ENCODE results near the gene RFPL1. TPM values are rescaled to one million over a fixed set of nuclear protein-coding genes. Genes with fewer than 3 reads are reported as not detected.
"Not testable (repeated sequence)": the region's sequence is repeated elsewhere in the genome, so short reads cannot be mapped to it uniquely, and the experiment has no call there.

The RFPL1 gene
- total RNA-seq, 1 donor from 2014 or later, result not detected

DNA sequence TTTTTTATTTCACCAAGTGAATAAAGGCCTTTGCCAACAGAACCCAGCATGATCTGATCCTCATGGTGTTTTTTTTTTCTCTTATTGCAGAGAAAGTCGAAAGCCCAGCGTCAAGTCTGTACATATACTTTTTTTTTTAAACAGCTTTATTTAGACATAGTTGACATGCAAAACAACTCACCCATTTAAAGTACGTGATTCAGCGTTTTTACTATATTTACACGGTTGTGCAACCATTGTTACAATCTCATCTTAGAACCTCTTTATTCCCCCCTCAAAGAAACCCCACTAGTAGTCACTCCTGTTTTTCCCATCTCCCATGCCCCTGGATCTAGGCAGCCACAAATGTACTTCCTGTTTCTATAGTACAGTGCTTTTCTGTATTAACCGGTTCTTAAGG is 29.4 kb upstream of the RFPL1 start:
- H3K4me1 Mint-ChIP-seq, result peaks cover 29% of the 10 kb centered on the region
- H3K4me3 Mint-ChIP-seq, result no peak overlapping the region
- no peaks in the 10 kb centered on the region for H3K9me3 Mint-ChIP-seq
- CTCF ChIA-PET, result no interaction called here
- no peaks in the 10 kb centered on the region for H3K36me3 Mint-ChIP-seq (ENCODE audit: low read depth)
- POLR2A ChIA-PET, result no interaction called here
- peaks cover 4% of the 10 kb centered on the region for H3K27me3 Mint-ChIP-seq
- ATAC-seq (ENCODE audit: low read depth), result no peak
- DNase-seq, result no peak
- H3K27ac Mint-ChIP-seq, result no peak overlapping the region
- intact Hi-C loops (cut with micrococcal nuclease), result no loop called here
- TF ChIP-seq, protein P1, sequence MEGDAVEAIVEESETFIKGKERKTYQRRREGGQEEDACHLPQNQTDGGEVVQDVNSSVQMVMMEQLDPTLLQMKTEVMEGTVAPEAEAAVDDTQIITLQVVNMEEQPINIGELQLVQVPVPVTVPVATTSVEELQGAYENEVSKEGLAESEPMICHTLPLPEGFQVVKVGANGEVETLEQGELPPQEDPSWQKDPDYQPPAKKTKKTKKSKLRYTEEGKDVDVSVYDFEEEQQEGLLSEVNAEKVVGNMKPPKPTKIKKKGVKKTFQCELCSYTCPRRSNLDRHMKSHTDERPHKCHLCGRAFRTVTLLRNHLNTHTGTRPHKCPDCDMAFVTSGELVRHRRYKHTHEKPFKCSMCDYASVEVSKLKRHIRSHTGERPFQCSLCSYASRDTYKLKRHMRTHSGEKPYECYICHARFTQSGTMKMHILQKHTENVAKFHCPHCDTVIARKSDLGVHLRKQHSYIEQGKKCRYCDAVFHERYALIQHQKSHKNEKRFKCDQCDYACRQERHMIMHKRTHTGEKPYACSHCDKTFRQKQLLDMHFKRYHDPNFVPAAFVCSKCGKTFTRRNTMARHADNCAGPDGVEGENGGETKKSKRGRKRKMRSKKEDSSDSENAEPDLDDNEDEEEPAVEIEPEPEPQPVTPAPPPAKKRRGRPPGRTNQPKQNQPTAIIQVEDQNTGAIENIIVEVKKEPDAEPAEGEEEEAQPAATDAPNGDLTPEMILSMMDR (IDR thresholded peaks at IDR 0.05), result no peak

- H3K27me3 Mint-ChIP-seq; H3K36me3 Mint-ChIP-seq (ENCODE audit: low read depth); H3K9me3 Mint-ChIP-seq; DNase-seq; intact Hi-C loops (cut with micrococcal nuclease): not testable (repeated sequence)
- ATAC-seq (ENCODE audit: low read depth), result peak; percentile 77
- CTCF ChIA-PET, result interaction anchor here (0.6 kb wide), 1 partner anchor 214 kb away, joined by 5 read pairs; no protein-coding TSS in a partner anchor
- Mint-ChIP-seq H3K4me1 (peaks cover 43% of the 10 kb centered on the region), H3K4me3 (peak overlapping the region; percentile 62), H3K27ac (peak overlapping the region; percentile 83)
- POLR2A ChIA-PET, result interaction anchor here (0.6 to 0.9 kb wide), 2 partner anchors 26 to 142 kb away, joined by 3 to 4 read pairs; partner anchors contain the start of gene THOC5
Observed at GRCh38 chr22:29411569-29412211, 26.7 kb upstream of the RFPL1 start.

DNA sequence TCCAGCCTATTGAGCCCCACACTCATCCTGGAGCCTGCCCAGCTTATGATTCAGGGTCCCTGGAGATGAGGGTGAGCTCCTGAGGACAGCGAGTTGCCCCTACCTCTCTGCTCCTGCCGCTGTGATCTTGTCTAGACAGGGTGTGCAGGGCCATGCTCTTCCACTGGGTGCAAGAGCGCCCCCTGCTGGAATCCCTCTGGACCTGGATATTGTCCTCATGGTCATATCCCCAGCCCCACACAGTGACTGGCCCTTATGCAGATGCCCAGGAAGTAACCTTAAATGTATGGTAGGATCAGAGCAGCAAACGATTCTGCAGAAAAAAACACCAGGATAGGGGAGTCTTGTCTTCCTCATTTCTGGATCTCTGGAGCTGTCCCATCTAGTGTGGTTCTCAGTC is 25.6 kb upstream of the RFPL1 start:
- CTCF ChIA-PET, result not testable (repeated sequence)
- H3K4me1 Mint-ChIP-seq, result peaks cover 43% of the 10 kb centered on the region

DNA sequence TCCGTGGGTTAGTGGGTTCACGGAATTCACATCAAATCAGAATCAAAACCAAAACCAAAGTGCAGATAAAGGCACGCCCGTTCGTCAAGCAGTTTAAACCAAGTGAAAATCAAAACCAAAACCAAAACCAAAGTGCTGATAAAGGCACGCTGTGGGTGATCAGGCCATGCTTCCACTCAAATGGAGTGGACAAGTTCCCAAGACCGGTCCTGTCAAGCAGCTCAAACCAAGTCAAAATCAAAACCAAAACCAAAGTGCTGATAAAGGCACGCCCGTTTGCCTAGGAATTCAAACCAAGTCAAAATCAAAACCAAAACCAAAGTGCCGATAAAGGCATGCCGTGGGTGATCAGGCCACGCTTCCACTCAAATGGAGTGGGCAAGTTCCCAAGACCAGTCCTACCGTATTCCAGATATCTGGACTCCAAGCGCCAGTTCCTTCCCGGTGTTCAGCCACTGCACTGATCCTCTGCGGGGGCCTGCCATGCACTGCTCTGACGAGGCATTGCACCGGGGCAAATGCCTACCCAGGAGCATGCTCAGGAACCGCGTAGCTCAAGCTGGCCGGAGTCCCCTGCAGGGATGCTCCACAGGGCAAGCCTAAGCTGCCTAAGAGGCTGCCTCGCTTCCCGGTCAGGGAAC is 23.3 kb upstream of the RFPL1 start:
- DNase-seq (peak; percentile 29), ATAC-seq (ENCODE audit: low read depth) (peak; percentile 59)
- H3K4me3 Mint-ChIP-seq, result peak overlapping the region; percentile 91
- peak overlapping the region; percentile 90 for H3K27ac Mint-ChIP-seq
- H3K27me3 Mint-ChIP-seq; CTCF ChIA-PET; H3K36me3 Mint-ChIP-seq (ENCODE audit: low read depth); H3K9me3 Mint-ChIP-seq: not testable (repeated sequence)
- peaks cover 38% of the 10 kb centered on the region for H3K4me1 Mint-ChIP-seq
- intact Hi-C loops (cut with micrococcal nuclease), result loop anchor here (2.0 kb wide), 1 partner anchor 28 kb away; no protein-coding TSS in a partner anchor
- POLR2A ChIA-PET, result interaction anchor here (0.7 kb wide), 1 partner anchor 417 kb away, joined by 4 read pairs; no protein-coding TSS in a partner anchor

More for the DNA sequence above, 25.6 kb upstream of the RFPL1 start:
- H3K27me3 Mint-ChIP-seq; POLR2A ChIA-PET; H3K36me3 Mint-ChIP-seq (ENCODE audit: low read depth); H3K4me3 Mint-ChIP-seq; H3K27ac Mint-ChIP-seq; ATAC-seq (ENCODE audit: low read depth); intact Hi-C loops (cut with micrococcal nuclease); DNase-seq; H3K9me3 Mint-ChIP-seq: not testable (repeated sequence)

GRCh38 chr22:29418704-29419103 is 19.7 kb upstream of the RFPL1 start:
- H3K27ac Mint-ChIP-seq; DNase-seq; H3K36me3 Mint-ChIP-seq (ENCODE audit: low read depth); CTCF ChIA-PET; intact Hi-C loops (cut with micrococcal nuclease); H3K4me3 Mint-ChIP-seq; ATAC-seq (ENCODE audit: low read depth); H3K27me3 Mint-ChIP-seq; POLR2A ChIA-PET; H3K9me3 Mint-ChIP-seq: not testable (repeated sequence)
- peaks cover 34% of the 10 kb centered on the region for H3K4me1 Mint-ChIP-seq

DNA sequence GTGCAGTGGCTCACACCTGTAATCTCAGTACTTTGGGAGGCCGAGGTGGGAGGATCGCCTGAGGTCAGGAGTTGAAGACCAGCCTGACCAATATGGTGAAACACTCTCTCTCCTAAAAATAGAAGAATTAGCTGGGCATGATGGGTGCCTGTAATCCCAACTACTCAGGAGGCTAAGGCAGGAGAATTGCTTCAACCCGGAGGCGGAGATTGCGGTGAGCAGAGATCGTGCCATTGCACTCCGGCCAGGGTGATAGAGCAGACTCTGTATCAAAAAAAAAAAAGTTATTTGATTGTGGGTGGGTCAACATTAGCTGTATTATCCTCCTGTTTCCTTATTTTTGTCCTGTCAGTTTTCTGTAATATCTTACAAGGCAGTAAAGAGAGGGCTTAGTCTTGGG is 11.9 kb upstream of the RFPL1 start:
- no peak for DNase-seq
- peaks cover 5% of the 10 kb centered on the region for H3K4me1 Mint-ChIP-seq
- POLR2A ChIA-PET, result no interaction called here

More for the DNA sequence above, 11.9 kb upstream of the RFPL1 start:
- Mint-ChIP-seq H3K27me3 (peaks cover 7% of the 10 kb centered on the region), H3K27ac (no peak overlapping the region), H3K36me3 (ENCODE audit: low read depth) (no peaks in the 10 kb centered on the region), H3K4me3 (no peak overlapping the region), H3K9me3 (no peaks in the 10 kb centered on the region)
- TF ChIP-seq, protein P1 (IDR thresholded peaks at IDR 0.05), result no peak
- CTCF ChIA-PET, result no interaction called here
- intact Hi-C loops (cut with micrococcal nuclease), result no loop called here
- no peak for ATAC-seq (ENCODE audit: low read depth)
